SU-DHL-6 (cell line): ENCODE data around the gene CYP21A2.

Source experiments
- EZH2phosphoT487 ChIP-seq: fragments of 200-600 bp; sonication (generic), shearing (Covaris generic); conservative IDR thresholded peaks from 2 replicates; pipeline ENCODE4 v1.6.1; 2018; ENCODE audit warnings: mild to moderate bottlenecking, antibody characterized with exemption, low read length, moderate library complexity, mixed read lengths
- TF ChIP-seq, protein P1 (sequence below): fragments of 200-600 bp; sonication (generic); IDR thresholded peaks from one replicate; pipeline ENCODE4 v1.5.1; 2017; ENCODE audit warnings: antibody characterized with exemption, mild to moderate bottlenecking, low read length, moderate library complexity; ENCODE audit not compliant: insufficient read depth, poor library complexity, severe bottlenecking

DNA sequence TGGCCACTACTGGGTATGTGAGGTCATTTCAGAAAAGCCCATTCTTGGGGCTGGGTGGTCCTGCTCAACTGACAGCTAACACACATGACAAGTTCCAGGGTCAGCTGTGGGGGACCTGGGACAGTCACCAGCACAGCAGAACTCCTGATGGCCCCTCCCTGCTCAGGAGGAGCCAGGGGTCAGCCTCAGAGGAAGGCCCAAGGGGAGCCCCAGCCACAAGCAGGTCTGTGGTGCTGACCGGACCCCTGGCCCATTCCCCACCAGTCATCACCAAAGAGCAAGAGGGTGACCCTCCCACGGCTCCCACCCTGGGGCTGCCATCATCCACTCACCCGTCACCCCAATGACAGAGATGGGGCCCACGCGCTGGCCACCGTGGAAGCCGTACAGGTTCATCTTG lies 18.0 kb downstream of the CYP21A2 start:
- TF ChIP-seq, protein P1, sequence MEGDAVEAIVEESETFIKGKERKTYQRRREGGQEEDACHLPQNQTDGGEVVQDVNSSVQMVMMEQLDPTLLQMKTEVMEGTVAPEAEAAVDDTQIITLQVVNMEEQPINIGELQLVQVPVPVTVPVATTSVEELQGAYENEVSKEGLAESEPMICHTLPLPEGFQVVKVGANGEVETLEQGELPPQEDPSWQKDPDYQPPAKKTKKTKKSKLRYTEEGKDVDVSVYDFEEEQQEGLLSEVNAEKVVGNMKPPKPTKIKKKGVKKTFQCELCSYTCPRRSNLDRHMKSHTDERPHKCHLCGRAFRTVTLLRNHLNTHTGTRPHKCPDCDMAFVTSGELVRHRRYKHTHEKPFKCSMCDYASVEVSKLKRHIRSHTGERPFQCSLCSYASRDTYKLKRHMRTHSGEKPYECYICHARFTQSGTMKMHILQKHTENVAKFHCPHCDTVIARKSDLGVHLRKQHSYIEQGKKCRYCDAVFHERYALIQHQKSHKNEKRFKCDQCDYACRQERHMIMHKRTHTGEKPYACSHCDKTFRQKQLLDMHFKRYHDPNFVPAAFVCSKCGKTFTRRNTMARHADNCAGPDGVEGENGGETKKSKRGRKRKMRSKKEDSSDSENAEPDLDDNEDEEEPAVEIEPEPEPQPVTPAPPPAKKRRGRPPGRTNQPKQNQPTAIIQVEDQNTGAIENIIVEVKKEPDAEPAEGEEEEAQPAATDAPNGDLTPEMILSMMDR: no peak
- no peak for TF ChIP-seq EZH2phosphoT487
